GM21447 (cell line): ENCODE results near the gene LRRC4B.
"Not testable (repeated sequence)": the region's sequence is repeated elsewhere in the genome, so short reads cannot be mapped to it uniquely, and the experiment has no call there.

Experiments used
- ATAC-seq: cut with Tn5 transposase; IDR thresholded peaks from one replicate; pipeline ENCODE4 v1.9.1; 2021; ENCODE audit not compliant: unreplicated experiment

The LRRC4B gene

DNA sequence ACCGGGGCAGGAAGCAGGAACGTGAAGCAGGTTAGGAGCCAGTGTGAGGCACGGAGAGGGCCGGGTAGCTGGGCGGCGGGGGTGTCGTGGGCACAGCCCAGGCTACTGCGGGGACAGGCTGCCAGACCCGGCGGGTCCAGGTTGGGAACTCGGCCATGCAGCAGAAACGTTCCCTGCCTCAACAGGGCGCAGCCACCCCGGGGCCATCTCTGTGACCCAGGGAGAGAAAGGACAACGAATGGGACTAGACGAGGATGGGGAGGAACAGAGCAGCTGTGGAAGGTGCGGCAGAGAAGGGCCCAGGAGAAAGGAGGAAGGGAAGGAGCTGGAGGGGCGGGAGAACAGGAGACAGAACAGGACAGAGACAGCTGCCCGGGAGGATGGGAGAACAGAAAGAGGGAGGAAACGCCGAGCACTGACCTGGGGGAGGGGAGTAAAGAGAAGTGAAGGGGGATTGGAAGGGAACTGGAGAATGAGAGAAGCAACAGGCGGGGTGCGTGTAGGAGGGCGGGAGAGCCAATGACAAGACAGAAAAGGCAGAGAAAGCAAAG is 78.7 kb downstream of the LRRC4B start:
- ATAC-seq, result no peak

DNA sequence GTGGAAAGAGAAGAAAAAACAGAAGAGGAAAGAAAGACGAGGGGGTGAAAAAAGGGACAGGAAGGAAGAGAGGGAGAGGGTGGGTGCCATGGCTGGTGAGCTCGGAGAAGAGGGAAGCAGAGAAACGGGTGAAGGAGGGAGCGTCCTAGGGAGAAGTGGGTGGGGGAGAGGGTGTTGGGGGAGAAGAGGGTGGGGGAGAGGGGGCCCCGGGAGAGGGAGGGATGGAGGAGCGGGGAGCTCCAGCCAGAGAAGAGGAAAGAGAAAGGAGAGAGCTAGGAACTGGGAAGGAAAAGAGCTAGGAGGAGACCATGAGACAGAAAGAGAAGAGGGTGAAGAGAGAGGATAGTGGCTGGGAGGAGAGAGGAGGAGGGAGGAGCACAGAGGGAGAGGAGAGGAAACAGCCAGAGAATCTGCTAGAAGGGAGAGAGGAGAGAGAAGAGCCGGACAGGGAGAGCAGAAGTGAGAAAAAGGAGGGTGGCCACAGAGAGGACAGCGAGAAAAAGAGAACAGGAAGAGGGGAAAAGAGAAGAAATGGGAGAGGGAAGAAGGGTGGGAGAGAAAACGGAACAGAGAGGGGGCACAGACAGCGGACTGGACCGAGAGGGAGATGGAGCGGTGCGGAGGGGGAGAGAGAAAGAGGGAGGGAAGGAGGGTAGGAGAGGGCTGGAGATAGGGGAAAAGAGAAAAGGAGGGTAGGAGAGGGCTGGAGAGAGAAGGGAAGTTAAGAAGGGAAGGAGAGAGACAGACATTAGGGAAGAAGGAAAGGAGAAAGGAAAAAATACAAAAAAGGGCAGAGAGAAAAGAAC is 79.6 kb downstream of the LRRC4B start:
- no peak for ATAC-seq

DNA sequence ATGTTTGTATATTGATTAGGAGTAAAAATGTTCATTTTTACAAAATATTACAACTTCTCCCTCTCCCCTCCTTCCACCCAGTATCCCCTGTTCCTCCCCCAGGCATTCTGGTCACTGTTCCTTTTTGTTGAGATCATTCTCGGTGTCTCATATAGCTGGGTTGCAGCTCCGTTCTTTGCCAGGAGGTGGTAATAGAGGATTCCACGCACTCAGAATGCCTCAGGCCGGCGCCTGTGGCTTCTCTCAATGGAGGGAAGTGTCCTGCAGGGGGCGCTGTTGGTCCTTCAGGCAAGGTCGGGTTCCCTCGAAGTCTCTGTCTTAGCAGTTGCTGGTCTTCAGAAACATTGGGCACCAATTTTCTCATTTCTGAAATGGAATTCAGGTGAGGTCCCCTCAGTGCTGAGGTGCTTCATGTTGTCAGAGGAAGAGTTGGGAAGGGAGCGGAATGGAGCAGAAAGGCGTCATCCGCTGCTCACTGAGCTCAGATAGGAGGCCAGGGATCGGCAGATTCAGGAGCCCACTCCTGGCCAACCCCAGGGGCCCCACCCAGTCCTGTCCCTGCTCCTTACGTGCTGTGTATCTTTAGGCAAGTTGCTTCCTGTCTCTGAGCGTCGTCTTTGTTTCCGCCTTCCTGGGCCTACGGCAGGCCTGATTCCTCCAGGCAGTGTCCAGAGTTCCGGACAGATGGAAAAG is 81.3 kb downstream of the LRRC4B start:
- ATAC-seq, result no peak

DNA sequence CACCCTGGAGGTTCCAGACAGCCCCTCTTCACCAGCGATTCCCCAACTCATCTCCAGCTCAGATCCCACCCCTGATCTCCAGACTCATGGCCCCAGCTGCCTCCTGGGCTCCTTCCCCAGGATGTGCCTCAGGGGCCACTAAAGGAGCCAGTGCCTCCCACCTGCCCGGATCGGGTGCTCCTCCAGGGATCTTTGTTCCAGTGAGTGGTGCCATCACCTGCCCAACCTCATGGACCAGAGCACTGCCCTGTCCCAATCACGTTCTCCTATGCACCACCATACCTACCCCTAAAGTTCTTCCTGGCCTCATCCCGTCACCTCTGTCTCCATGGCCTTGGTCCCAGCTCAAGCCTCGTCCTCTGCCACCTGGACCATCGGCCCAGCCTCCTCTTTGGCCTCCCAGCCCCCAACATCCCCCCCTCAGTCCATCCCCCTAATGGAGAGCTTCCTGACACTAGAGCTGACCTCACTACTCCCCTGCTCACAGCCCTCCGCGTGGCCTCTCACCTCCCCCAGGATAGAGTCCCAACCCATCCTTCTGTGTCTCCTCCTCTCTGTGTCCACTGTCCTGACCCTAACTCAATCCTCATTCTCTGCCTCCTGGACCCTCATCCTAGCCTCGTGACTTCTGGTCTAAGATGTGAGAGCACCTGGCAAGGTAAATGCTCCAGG is 82.8 kb downstream of the LRRC4B start:
- ATAC-seq, result no peak

DNA sequence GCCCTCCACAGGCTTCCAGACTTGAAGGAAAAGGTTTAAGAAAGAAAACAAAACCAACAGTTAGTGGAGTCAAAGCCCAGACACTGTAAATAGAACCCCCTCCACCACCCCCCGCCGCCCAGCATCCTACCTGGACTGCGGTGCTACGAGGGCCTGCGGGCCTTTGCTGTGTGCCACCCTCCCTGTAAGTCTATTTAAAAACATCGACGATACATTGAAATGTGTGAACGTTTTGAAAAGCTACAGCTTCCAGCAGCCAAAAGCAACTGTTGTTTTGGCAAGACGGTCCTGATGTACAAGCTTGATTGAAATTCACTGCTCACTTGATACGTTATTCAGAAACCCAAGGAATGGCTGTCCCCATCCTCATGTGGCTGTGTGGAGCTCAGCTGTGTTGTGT is 85.3 kb downstream of the LRRC4B start:
- ATAC-seq, result no peak

- no peak for ATAC-seq
Measured at GRCh38 chr19:50482271-50482855, 85.9 kb downstream of the LRRC4B start.

DNA sequence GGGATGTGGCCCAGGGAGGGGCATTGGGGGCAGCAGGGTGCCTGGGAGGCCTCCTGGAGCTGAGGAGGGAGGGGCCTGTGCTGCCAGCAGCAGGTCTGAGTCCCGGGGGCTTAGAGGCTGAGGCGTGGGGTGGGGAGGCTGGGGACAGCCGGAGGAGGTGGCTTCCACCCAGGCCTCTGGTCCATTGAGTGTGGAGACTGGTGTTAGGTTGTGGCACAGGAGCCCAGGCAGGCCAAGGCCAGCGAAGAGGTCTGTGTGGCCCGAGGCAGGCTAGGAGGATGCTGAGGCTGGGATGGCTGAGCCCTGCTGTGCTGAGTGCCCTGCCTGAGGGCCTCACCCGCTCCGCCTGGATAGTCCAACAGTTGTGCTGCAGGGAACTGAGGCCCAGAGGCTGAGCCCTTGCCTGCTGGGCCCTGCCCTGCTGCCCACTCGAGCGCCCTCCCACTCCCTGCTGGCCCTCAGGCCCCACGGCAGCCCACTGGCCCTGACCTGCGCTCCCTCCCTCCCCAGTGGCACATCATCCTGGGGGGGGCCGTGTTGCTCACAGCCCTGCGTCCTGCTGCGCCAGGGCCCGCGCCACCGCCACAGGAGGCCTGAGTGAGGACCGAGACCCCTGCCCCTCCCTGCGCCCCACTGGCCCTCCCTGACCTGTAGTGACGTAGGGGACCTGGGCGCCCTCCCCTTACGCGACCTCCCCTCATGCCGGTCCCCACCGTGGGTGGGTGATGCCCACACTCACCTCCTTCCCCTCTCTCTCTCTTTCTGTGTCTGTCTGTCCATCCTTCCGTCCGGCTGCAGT is 86.7 kb downstream of the LRRC4B start:
- ATAC-seq, result no peak

GRCh38 chr19:50480281-50481111 is 87.7 kb downstream of the LRRC4B start:
- ATAC-seq, result no peak

DNA sequence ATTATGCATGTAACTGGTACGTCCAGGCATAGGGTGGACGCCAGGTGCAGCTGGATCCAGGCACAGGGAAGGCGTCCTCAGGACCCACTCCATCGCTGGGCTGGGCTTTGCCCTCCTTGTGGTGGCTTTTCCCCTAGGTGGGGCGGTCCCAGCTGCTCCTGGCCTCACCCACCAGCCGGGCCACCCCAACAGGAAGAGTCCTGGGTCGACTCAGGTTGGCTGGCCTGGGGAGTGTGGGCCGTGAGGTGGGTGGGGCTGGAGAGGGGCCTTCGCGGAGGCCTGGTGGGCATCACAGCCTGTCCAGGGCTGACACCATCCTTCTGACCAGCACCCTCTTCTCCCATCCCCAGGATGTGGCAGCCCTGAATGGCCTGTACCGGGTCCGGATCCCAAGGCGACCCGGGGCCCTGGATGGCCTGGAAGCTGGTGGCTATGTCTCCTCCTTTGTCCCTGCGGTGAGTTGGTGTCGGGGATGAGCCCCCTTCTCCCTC is 88.4 kb downstream of the LRRC4B start:
- ATAC-seq, result no peak

DNA sequence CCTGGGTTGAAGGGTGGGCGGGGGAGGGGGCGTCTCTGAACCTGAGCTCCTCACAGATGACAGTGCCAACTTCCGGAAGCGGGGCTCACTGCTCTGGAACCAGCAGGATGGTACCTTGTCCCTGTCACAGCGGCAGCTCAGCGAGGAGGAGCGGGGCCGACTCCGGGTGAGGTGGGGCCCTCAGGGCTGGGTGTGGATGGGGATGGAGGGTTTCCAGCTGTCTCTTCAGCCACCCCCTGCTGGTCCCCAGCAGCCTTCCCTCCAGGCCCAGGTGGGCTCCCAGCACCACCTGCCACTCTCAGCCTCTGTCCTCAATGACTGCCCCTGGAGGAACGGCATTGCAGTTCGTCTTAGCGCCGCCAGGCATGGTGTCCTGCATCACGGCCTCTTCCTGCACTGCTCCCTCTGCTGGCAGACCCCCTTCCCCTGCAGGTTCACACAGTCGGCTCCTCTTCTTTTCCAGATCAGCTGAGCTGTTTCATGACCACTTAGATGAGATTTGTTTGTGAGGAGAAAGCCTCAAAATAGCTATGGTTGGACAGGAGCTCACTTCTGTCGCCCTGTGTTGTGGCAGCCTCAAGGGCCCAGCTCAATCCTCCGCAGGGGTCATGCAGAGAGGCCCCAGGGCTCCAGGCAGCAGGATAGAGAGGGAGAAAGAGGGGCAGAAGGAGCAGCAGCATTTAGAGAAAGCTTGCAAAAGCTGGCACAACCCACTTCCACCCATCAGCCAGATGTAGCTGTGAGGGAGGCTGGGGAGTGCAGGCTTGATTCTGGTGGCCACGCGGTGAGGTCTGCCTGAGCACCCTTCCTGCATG is 89.1 kb downstream of the LRRC4B start:
- ATAC-seq, result no peak

- no peak for ATAC-seq
Measured at GRCh38 chr19:50477751-50478515, 90.3 kb downstream of the LRRC4B start.

- ATAC-seq, result no peak
Measured at GRCh38 chr19:50476907-50477238, 91.4 kb downstream of the LRRC4B start.

GRCh38 chr19:50476224-50476906 is 91.9 kb downstream of the LRRC4B start, which contains the start of the genes EMC10 and GARIN5A:
Gene EMC10 (plus strand): TSS chr19:50476507. CDS start chr19:50476545, 38 bp downstream.
Gene GARIN5A (minus strand): TSS chr19:50476848. CDS start chr19:50476388, 460 bp downstream.
- ATAC-seq, result peak; percentile 65

DNA sequence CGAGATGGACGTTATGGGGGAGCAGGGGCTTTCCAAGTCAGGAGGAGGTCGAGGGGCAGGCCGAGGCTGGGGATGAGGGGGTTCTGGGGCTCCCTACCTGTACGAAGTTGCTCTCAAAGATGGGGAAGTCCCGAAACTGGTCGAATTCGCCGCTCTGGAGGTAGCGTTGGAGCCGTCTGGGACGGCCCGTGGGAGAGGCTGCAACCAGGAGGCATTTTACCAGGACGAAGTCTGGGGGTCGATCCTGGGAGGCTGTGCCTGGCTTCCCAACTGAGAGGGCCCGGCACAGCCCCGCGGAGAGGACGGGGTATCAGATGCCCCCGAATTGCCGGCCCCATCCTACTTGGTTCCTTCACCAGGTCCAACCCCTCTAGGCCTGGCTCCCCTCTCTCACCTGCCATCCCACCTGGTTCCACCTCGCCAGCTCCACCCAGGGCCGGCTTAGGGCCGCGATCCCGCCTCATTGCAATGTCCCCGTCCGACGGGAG is 92.5 kb downstream of the LRRC4B start:
- no peak for ATAC-seq

DNA sequence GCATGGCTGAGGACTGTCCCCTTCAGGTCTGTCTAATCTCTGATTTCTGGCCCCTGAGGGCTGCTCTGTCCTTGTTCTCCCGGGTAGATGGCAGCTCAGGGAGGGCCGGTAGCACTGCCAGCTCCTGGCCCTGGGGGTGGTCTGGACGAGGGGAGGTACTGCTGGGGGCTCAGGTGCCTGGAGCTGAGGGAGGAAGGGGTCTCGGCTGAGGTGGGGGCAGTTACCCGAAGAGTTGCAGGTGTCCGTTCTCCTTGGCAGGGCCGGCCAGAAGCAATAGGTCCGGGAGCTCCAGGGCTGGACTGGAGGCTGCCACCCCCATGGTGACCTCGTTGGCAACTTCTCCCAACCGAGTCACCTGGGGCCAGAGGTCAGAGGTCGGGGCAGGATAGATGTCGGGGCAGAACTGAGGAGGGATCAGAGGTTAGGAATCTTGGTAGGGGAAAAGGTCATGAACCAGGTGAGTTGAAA is 93.1 kb downstream of the LRRC4B start:
- no peak for ATAC-seq

- ATAC-seq, result not testable (repeated sequence)
Measured at GRCh38 chr19:50473336-50473735, 94.9 kb downstream of the LRRC4B start.

GRCh38 chr19:50468818-50469217 is 99.4 kb downstream of the LRRC4B start:
- ATAC-seq, result no peak
